ENCODE data around the gene SERPINA4.

The SERPINA4 gene

DNA sequence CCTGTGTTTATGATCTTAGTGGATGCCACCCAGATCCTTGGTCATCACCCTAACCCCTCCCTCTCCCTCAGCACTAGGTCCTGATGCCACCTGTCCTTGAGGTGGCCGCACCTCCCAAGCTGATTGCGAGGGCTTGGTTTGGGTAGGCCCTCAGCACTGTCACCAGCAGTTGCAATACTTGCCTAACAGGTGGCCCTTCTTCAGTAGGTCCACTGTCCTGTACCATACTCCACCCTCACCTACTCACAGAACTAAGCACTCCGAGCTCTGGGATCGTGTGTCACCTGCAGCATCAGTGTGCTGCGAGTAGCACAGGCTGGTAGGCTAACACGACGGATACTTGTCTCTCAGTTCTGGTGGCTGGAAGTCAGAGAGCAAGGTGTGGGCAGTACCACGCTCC, 38.0 kb upstream of the SERPINA4 start:
- H3K14ac ChIP-seq (ENCODE audit: low read length in 2 of 2) = no peak overlapping the region
- no peak overlapping the region for H3K18ac ChIP-seq (ENCODE audit: low read depth in 1 of 2, low read length in 2 of 2)
- no peaks in the 10 kb centered on the region for H3K4me1 ChIP-seq (ENCODE audit: control insufficient read depth, insufficient read depth, low read depth, low read length)
- 79% methylated on average over 8 of the region's 8 CpGs for WGBS
- peaks cover 4 to 36% of the 10 kb centered on the region in 2 experiments for H3K27me3 ChIP-seq (ENCODE audit: control insufficient read depth in 1 of 2, insufficient read depth in 1 of 2, low read length in 2 of 2)
- DNase-seq = no peak
- H3K36me3 ChIP-seq (ENCODE audit: control insufficient read depth in 1 of 2, insufficient read depth in 2 of 2, low read depth in 1 of 2, low read length in 2 of 2) = no peaks in the 10 kb centered on the region
- H4K8ac ChIP-seq (ENCODE audit: low read length) = no peak overlapping the region
- no peak overlapping the region for H3K4me2 ChIP-seq (ENCODE audit: low read length, poor library complexity, severe bottlenecking)
- H3K9ac ChIP-seq (ENCODE audit: low read length) = no peak overlapping the region
- no peak overlapping the region for H2AK5ac ChIP-seq (ENCODE audit: low read length, severe bottlenecking)
- H2BK12ac ChIP-seq (ENCODE audit: low read length in 2 of 2) = no peak overlapping the region
- H3K23ac ChIP-seq (ENCODE audit: low read length in 2 of 2) = no peak overlapping the region
- H2BK120ac ChIP-seq (ENCODE audit: low read depth, low read length) = no peak overlapping the region
- H2BK15ac ChIP-seq (ENCODE audit: low read depth, poor library complexity, severe bottlenecking) = no peak overlapping the region
- no peak overlapping the region for H2AFZ ChIP-seq (ENCODE audit: low read depth, low read length)
- no peak overlapping the region for H3K27ac ChIP-seq (ENCODE audit: low read length, poor library complexity, severe bottlenecking)
- H3K79me1 ChIP-seq (replicated peaks; ENCODE audit: low read length, poor library complexity, severe bottlenecking) = no peaks in the 10 kb centered on the region
- H2BK5ac ChIP-seq (ENCODE audit: low read depth, low read length, poor library complexity, severe bottlenecking) = no peak overlapping the region
- no peak overlapping the region for H3K4ac ChIP-seq (ENCODE audit: low read depth in 1 of 2, low read length in 2 of 2)
- peaks cover 8% of the 10 kb centered on the region for H3K9me3 ChIP-seq (ENCODE audit: control insufficient read depth, low read length)
- no peak overlapping the region for H4K91ac ChIP-seq (ENCODE audit: low read length)
- H3K4me3 ChIP-seq (ENCODE audit: insufficient read depth in 1 of 2, low read depth in 1 of 2, low read length in 2 of 2) = no peak overlapping the region

DNA sequence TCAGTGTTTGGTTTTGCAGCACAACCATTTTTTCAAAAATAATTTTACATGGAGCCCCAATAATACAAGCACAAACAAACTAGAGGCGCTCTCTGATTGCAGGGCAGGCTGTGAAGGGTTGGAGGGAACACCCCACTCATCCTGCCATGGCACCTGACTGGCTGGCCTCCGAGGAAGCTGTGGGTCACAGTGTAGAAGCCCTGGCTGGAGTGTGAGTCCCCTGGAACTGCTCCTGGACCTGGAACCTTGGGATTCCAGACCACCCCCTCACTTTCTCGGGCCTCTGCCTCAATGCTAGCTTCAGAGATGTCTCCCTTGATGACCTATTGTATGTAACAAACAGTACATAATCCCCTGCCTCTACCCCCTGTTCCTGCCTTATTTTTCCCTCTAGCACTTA, 37.1 kb upstream of the SERPINA4 start:
- Histone ChIP-seq H3K23ac (ENCODE audit: low read length in 2 of 2) (no peak overlapping the region), H2AK5ac (ENCODE audit: low read length, severe bottlenecking) (no peak overlapping the region), H4K91ac (ENCODE audit: low read length) (no peak overlapping the region), H3K27ac (ENCODE audit: low read length, poor library complexity, severe bottlenecking) (no peak overlapping the region), H3K9me3 (ENCODE audit: control insufficient read depth, low read length) (peaks cover 8% of the 10 kb centered on the region), H3K36me3 (ENCODE audit: control insufficient read depth in 1 of 2, insufficient read depth in 2 of 2, low read depth in 1 of 2, low read length in 2 of 2) (no peaks in the 10 kb centered on the region), H2BK5ac (ENCODE audit: low read depth, low read length, poor library complexity, severe bottlenecking) (no peak overlapping the region), H2BK15ac (ENCODE audit: low read depth, poor library complexity, severe bottlenecking) (no peak overlapping the region), H4K8ac (ENCODE audit: low read length) (no peak overlapping the region), H3K4ac (ENCODE audit: low read depth in 1 of 2, low read length in 2 of 2) (no peak overlapping the region), H3K18ac (ENCODE audit: low read depth in 1 of 2, low read length in 2 of 2) (no peak overlapping the region), H3K79me1 (replicated peaks; ENCODE audit: low read length, poor library complexity, severe bottlenecking) (no peaks in the 10 kb centered on the region), H3K27me3 (ENCODE audit: control insufficient read depth in 1 of 2, insufficient read depth in 1 of 2, low read length in 2 of 2) (peaks cover 4 to 31% of the 10 kb centered on the region in 2 experiments), H3K14ac (ENCODE audit: low read length in 2 of 2) (no peak overlapping the region), H2BK12ac (ENCODE audit: low read length in 2 of 2) (no peak overlapping the region), H3K4me2 (ENCODE audit: low read length, poor library complexity, severe bottlenecking) (no peak overlapping the region), H3K4me1 (ENCODE audit: control insufficient read depth, insufficient read depth, low read depth, low read length) (no peaks in the 10 kb centered on the region), H2AFZ (ENCODE audit: low read depth, low read length) (no peak overlapping the region), H2BK120ac (ENCODE audit: low read depth, low read length) (no peak overlapping the region), H3K9ac (ENCODE audit: low read length) (no peak overlapping the region), H3K4me3 (ENCODE audit: insufficient read depth in 1 of 2, low read depth in 1 of 2, low read length in 2 of 2) (no peak overlapping the region)
- 37% methylated on average over 3 of the region's 3 CpGs for WGBS
- DNase-seq = no peak

- Histone ChIP-seq H3K27ac (ENCODE audit: low read length, poor library complexity, severe bottlenecking) (no peak overlapping the region), H3K36me3 (ENCODE audit: control insufficient read depth in 1 of 2, insufficient read depth in 2 of 2, low read depth in 1 of 2, low read length in 2 of 2) (no peaks in the 10 kb centered on the region), H3K27me3 (ENCODE audit: control insufficient read depth in 1 of 2, insufficient read depth in 1 of 2, low read length in 2 of 2) (peaks cover 3 to 34% of the 10 kb centered on the region in 2 experiments), H2AK5ac (ENCODE audit: low read length, severe bottlenecking) (no peak overlapping the region), H3K4me1 (ENCODE audit: control insufficient read depth, insufficient read depth, low read depth, low read length) (no peaks in the 10 kb centered on the region), H4K91ac (ENCODE audit: low read length) (no peak overlapping the region), H3K4me2 (ENCODE audit: low read length, poor library complexity, severe bottlenecking) (no peak overlapping the region), H3K14ac (ENCODE audit: low read length in 2 of 2) (no peak overlapping the region), H4K8ac (ENCODE audit: low read length) (no peak overlapping the region), H3K9ac (ENCODE audit: low read length) (no peak overlapping the region), H2BK5ac (ENCODE audit: low read depth, low read length, poor library complexity, severe bottlenecking) (no peak overlapping the region), H3K4me3 (ENCODE audit: insufficient read depth in 1 of 2, low read depth in 1 of 2, low read length in 2 of 2) (no peak overlapping the region), H3K18ac (ENCODE audit: low read depth in 1 of 2, low read length in 2 of 2) (no peak overlapping the region), H3K23ac (ENCODE audit: low read length in 2 of 2) (no peak overlapping the region), H2AFZ (ENCODE audit: low read depth, low read length) (no peak overlapping the region), H2BK15ac (ENCODE audit: low read depth, poor library complexity, severe bottlenecking) (no peak overlapping the region), H3K79me1 (replicated peaks; ENCODE audit: low read length, poor library complexity, severe bottlenecking) (no peaks in the 10 kb centered on the region), H3K4ac (ENCODE audit: low read depth in 1 of 2, low read length in 2 of 2) (no peak overlapping the region), H2BK12ac (ENCODE audit: low read length in 2 of 2) (no peak overlapping the region), H3K9me3 (ENCODE audit: control insufficient read depth, low read length) (peaks cover 4% of the 10 kb centered on the region), H2BK120ac (ENCODE audit: low read depth, low read length) (no peak overlapping the region)
- no peak for DNase-seq
Measured at GRCh38 chr14:94531187-94531586, 30.1 kb upstream of the SERPINA4 start.

- H3K9ac ChIP-seq (ENCODE audit: low read length) = no peak overlapping the region
- no peak overlapping the region for H2BK5ac ChIP-seq (ENCODE audit: low read depth, low read length, poor library complexity, severe bottlenecking)
- H3K27me3 ChIP-seq (ENCODE audit: control insufficient read depth in 1 of 2, insufficient read depth in 1 of 2, low read length in 2 of 2) = peaks cover 3 to 38% of the 10 kb centered on the region in 2 experiments
- H3K9me3 ChIP-seq (ENCODE audit: control insufficient read depth, low read length) = no peaks in the 10 kb centered on the region
- no peaks in the 10 kb centered on the region for H3K79me1 ChIP-seq (replicated peaks; ENCODE audit: low read length, poor library complexity, severe bottlenecking)
- 57% methylated on average over 1 of the region's 2 CpGs for WGBS
- H3K4me2 ChIP-seq (ENCODE audit: low read length, poor library complexity, severe bottlenecking) = no peak overlapping the region
- no peak overlapping the region for H2AFZ ChIP-seq (ENCODE audit: low read depth, low read length)
- H4K8ac ChIP-seq (ENCODE audit: low read length) = no peak overlapping the region
- H3K27ac ChIP-seq (ENCODE audit: low read length, poor library complexity, severe bottlenecking) = no peak overlapping the region
- no peak overlapping the region for H3K4ac ChIP-seq (ENCODE audit: low read depth in 1 of 2, low read length in 2 of 2)
- no peak overlapping the region for H3K18ac ChIP-seq (ENCODE audit: low read depth in 1 of 2, low read length in 2 of 2)
- no peak overlapping the region for H2BK15ac ChIP-seq (ENCODE audit: low read depth, poor library complexity, severe bottlenecking)
- no peaks in the 10 kb centered on the region for H3K36me3 ChIP-seq (ENCODE audit: control insufficient read depth in 1 of 2, insufficient read depth in 2 of 2, low read depth in 1 of 2, low read length in 2 of 2)
- no peak for DNase-seq
- no peaks in the 10 kb centered on the region for H3K4me1 ChIP-seq (ENCODE audit: control insufficient read depth, insufficient read depth, low read depth, low read length)
- H3K4me3 ChIP-seq (ENCODE audit: insufficient read depth in 1 of 2, low read depth in 1 of 2, low read length in 2 of 2) = no peak overlapping the region
- no peak overlapping the region for H3K23ac ChIP-seq (ENCODE audit: low read length in 2 of 2)
- no peak overlapping the region for H2AK5ac ChIP-seq (ENCODE audit: low read length, severe bottlenecking)
- H2BK12ac ChIP-seq (ENCODE audit: low read length in 2 of 2) = no peak overlapping the region
- H4K91ac ChIP-seq (ENCODE audit: low read length) = no peak overlapping the region
- no peak overlapping the region for H2BK120ac ChIP-seq (ENCODE audit: low read depth, low read length)
- no peak overlapping the region for H3K14ac ChIP-seq (ENCODE audit: low read length in 2 of 2)
Measured at GRCh38 chr14:94532447-94532846, 28.8 kb upstream of the SERPINA4 start.

Data from mesenchymal stem cell (in vitro differentiated cells and primary cell).